ENCODE data around the gene ZBTB46.
"Not testable (repeated sequence)": the region's sequence is repeated elsewhere in the genome, so short reads cannot be mapped to it uniquely, and the experiment has no call there.

The ZBTB46 gene

GRCh38 chr20:63736893-63737694 lies 94.0 kb downstream of the ZBTB46 start:
- DNase-seq (ENCODE audit: low spot score): no peak
- FAIRE-seq: no peak

- DNase-seq (ENCODE audit: low spot score) (no peak), FAIRE-seq (no peak)
Observed at GRCh38 chr20:63735859-63736718, 95.0 kb downstream of the ZBTB46 start, which contains the start of gene LIME1. LIME1 (plus strand) TSS chr20:63736664; CDS start chr20:63737550, 886 bp downstream.

GRCh38 chr20:63734946-63735858 lies 95.9 kb downstream of the ZBTB46 start:
- no peak for DNase-seq (ENCODE audit: low spot score)
- FAIRE-seq: no peak

- DNase-seq (ENCODE audit: low spot score) (no peak), FAIRE-seq (no peak)
Observed at GRCh38 chr20:63734111-63734945, 96.7 kb downstream of the ZBTB46 start.

GRCh38 chr20:63733579-63734081 lies 97.4 kb downstream of the ZBTB46 start:
- FAIRE-seq (no peak), DNase-seq (ENCODE audit: low spot score) (no peak)

- DNase-seq (ENCODE audit: low spot score) (no peak), FAIRE-seq (no peak)
Observed at GRCh38 chr20:63733117-63733516, 97.9 kb downstream of the ZBTB46 start.

GRCh38 chr20:63732118-63733095 lies 98.7 kb downstream of the ZBTB46 start:
- FAIRE-seq (no peak), DNase-seq (ENCODE audit: low spot score) (no peak)

- DNase-seq (ENCODE audit: low spot score): no peak
- FAIRE-seq: no peak
Observed at GRCh38 chr20:63731410-63731809, 99.7 kb downstream of the ZBTB46 start.

GRCh38 chr20:63730189-63730733 lies 100.8 kb downstream of the ZBTB46 start:
- not testable (repeated sequence) for DNase-seq (ENCODE audit: low spot score); FAIRE-seq

- not testable (repeated sequence) for DNase-seq (ENCODE audit: low spot score); FAIRE-seq
Observed at GRCh38 chr20:63722967-63723622, 108.0 kb downstream of the ZBTB46 start.

GRCh38 chr20:63718996-63719395 lies 112.1 kb downstream of the ZBTB46 start:
- FAIRE-seq (no peak), DNase-seq (ENCODE audit: low spot score) (no peak)

GRCh38 chr20:63714858-63715257 lies 116.2 kb downstream of the ZBTB46 start:
- DNase-seq (ENCODE audit: low spot score) (no peak), FAIRE-seq (no peak)

- DNase-seq (ENCODE audit: low spot score): no peak
- FAIRE-seq: no peak
Observed at GRCh38 chr20:63712191-63712590, 118.9 kb downstream of the ZBTB46 start.

GRCh38 chr20:63711085-63711645 lies 119.9 kb downstream of the ZBTB46 start:
- FAIRE-seq (no peak), DNase-seq (ENCODE audit: low spot score) (no peak)

GRCh38 chr20:63709149-63709527 lies 121.9 kb downstream of the ZBTB46 start:
- DNase-seq (ENCODE audit: low spot score): no peak
- no peak for FAIRE-seq

- FAIRE-seq (no peak), DNase-seq (ENCODE audit: low spot score) (peak; percentile 6)
Observed at GRCh38 chr20:63708301-63709148, 122.5 kb downstream of the ZBTB46 start.

Measured in urothelium cell line (cell line).